ENCODE measurements around the gene PRMT9.

Gene PRMT9

GRCh38 chr4:147724468-147725201, 40.7 kb upstream of the PRMT9 start:
- Histone ChIP-seq H3K9me3 (ENCODE audit: control insufficient read depth, insufficient read depth, low read depth, low read length) (no peaks in the 10 kb centered on the region), H3K27ac (ENCODE audit: extremely low read depth, low read depth, low read length) (no peak overlapping the region), H3K4me1 (ENCODE audit: control insufficient read depth, insufficient read depth, low read length) (no peaks in the 10 kb centered on the region; the same call in 1 of the 2 replicates), H3K36me3 (ENCODE audit: control insufficient read depth in 2 of 2, insufficient read depth in 1 of 2, low read length in 2 of 2) (no peaks in the 10 kb centered on the region), H3K4me3 (ENCODE audit: low read depth, low read length) (no peak overlapping the region)
- TF ChIP-seq ZNF433 (tag by site-specific recombination; IDR thresholded peaks at IDR 0.05; ENCODE audit: low read depth): no peak
- TF ChIP-seq ZBTB26 (tag by site-specific recombination; optimal IDR thresholded peaks at IDR 0.05): no peak
- TF ChIP-seq ZNF202 (tag by site-specific recombination; IDR thresholded peaks at IDR 0.05; ENCODE audit: borderline replicate concordance): no peak
- TF ChIP-seq ZNF324 (tag by site-specific recombination; IDR thresholded peaks at IDR 0.05): no peak
- no peak for TF ChIP-seq AEBP2 (tag by site-specific recombination; IDR thresholded peaks at IDR 0.05; ENCODE audit: borderline replicate concordance)
- peak; percentile 38; the same call in 1 of the 2 replicates for TF ChIP-seq ZFHX2 (tag by site-specific recombination; conservative IDR thresholded peaks at IDR 0.05)
- no peak for TF ChIP-seq ZNF510 (tag by site-specific recombination; IDR thresholded peaks at IDR 0.05; ENCODE audit: insufficient replicate concordance)
- TF ChIP-seq EGR2 (tag by site-specific recombination; IDR thresholded peaks at IDR 0.05; ENCODE audit: low read depth): peak; percentile 45; the same call in 1 of the 2 replicates
- no peak for TF ChIP-seq ZNF768 (tag by site-specific recombination; IDR thresholded peaks at IDR 0.05)
- TF ChIP-seq PATZ1 (tag by site-specific recombination; IDR thresholded peaks at IDR 0.05): no peak
- ChIA-PET POLR2A (interaction anchor here (0.6 kb wide), 1 partner anchor 26 kb away, joined by 4 read pairs; no protein-coding TSS in a partner anchor), CTCF (interaction anchor here (0.6 kb wide), 1 partner anchor 612 kb away, joined by 3 read pairs; no protein-coding TSS in a partner anchor)

GRCh38 chr4:147723326-147723725, 39.4 kb upstream of the PRMT9 start:
- Histone ChIP-seq H3K4me1 (ENCODE audit: control insufficient read depth, insufficient read depth, low read length) (no peaks in the 10 kb centered on the region; the same call in 1 of the 2 replicates), H3K9me3 (ENCODE audit: control insufficient read depth, insufficient read depth, low read depth, low read length) (no peaks in the 10 kb centered on the region), H3K36me3 (ENCODE audit: control insufficient read depth in 2 of 2, insufficient read depth in 1 of 2, low read length in 2 of 2) (no peaks in the 10 kb centered on the region), H3K27ac (ENCODE audit: extremely low read depth, low read depth, low read length) (no peak overlapping the region), H3K4me3 (ENCODE audit: low read depth, low read length) (no peak overlapping the region)
- TF ChIP-seq ZNF132 (tag by site-specific recombination; IDR thresholded peaks at IDR 0.05; ENCODE audit: borderline replicate concordance) (no peak), ZNF777 (tag by site-specific recombination; IDR thresholded peaks at IDR 0.05; ENCODE audit: borderline replicate concordance) (no peak), ZNF37A (tag by site-specific recombination; IDR thresholded peaks at IDR 0.05) (no peak)
- ChIA-PET POLR2A (no interaction called here), CTCF (interaction anchor here (0.5 kb wide), 1 partner anchor 15 kb away, joined by 3 read pairs; no protein-coding TSS in a partner anchor)

GRCh38 chr4:147717878-147718277, 33.9 kb upstream of the PRMT9 start:
- ChIA-PET POLR2A (no interaction called here), CTCF (interaction anchor here (1.0 to 1.2 kb wide), 2 partner anchors 8 to 149 kb away, joined by 4 to 10 read pairs; no protein-coding TSS in a partner anchor)
- no peaks in the 10 kb centered on the region for H3K36me3 ChIP-seq (ENCODE audit: control insufficient read depth in 2 of 2, insufficient read depth in 1 of 2, low read length in 2 of 2)
- no peaks in the 10 kb centered on the region for H3K4me1 ChIP-seq (ENCODE audit: control insufficient read depth, insufficient read depth, low read length)
- H3K4me3 ChIP-seq (ENCODE audit: low read depth, low read length): no peak overlapping the region
- H3K27ac ChIP-seq (ENCODE audit: extremely low read depth, low read depth, low read length): no peak overlapping the region
- H3K9me3 ChIP-seq (ENCODE audit: control insufficient read depth, insufficient read depth, low read depth, low read length): no peaks in the 10 kb centered on the region
- 0 out of 2 replicates have a peak, but pooled peaks have one; percentile 16 for TF ChIP-seq BCL6B (tag by site-specific recombination; IDR thresholded peaks at IDR 0.05)
- no peak for TF ChIP-seq ZNF16 (tag by site-specific recombination; IDR thresholded peaks at IDR 0.05; ENCODE audit: low read depth)
- TF ChIP-seq ZNF785 (tag by site-specific recombination; IDR thresholded peaks at IDR 0.05): no peak
- TF ChIP-seq ZNF521 (tag by site-specific recombination; IDR thresholded peaks at IDR 0.05): no peak
- TF ChIP-seq ZFP37 (tag by site-specific recombination; IDR thresholded peaks at IDR 0.05): no peak
